Measurements from ENCODE around the gene DMXL1.
"Not testable (repeated sequence)": the region's sequence is repeated elsewhere in the genome, so short reads cannot be mapped to it uniquely, and the experiment has no call there.

DMXL1 gene

GRCh38 chr5:119229950-119230349 is 159.1 kb downstream of the DMXL1 start:
- DNase-seq (ENCODE audit: low read depth), result no peak
- no peak overlapping the region for H3K4me3 ChIP-seq (ENCODE audit: low read length)
- TF ChIP-seq CTCF (conservative IDR thresholded peaks at IDR 0.05; ENCODE audit: low read length), result no peak

- no peak for TF ChIP-seq CTCF (conservative IDR thresholded peaks at IDR 0.05; ENCODE audit: low read length)
- H3K4me3 ChIP-seq (ENCODE audit: low read length), result no peak overlapping the region
- no peak for DNase-seq (ENCODE audit: low read depth)
Observed at GRCh38 chr5:119238265-119239118, 167.6 kb downstream of the DMXL1 start.

DNA sequence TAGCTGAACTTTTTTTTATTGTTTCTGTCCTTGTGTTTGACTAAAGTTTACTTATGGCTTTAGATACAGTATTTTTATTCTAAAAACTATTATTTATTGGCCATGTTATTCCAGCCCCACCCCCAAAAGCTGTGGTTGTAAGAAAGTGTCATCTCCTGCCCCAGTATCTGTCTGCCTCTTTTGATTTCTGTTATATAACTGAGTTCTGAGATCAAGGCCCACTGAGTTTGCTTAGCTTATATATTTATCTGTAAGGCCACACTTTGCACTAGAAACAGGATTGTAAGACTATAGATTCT is 168.2 kb downstream of the DMXL1 start:
- no peak overlapping the region for H3K4me3 ChIP-seq (ENCODE audit: low read length)
- TF ChIP-seq CTCF (conservative IDR thresholded peaks at IDR 0.05; ENCODE audit: low read length), result no peak
- DNase-seq (ENCODE audit: low read depth), result no peak

DNA sequence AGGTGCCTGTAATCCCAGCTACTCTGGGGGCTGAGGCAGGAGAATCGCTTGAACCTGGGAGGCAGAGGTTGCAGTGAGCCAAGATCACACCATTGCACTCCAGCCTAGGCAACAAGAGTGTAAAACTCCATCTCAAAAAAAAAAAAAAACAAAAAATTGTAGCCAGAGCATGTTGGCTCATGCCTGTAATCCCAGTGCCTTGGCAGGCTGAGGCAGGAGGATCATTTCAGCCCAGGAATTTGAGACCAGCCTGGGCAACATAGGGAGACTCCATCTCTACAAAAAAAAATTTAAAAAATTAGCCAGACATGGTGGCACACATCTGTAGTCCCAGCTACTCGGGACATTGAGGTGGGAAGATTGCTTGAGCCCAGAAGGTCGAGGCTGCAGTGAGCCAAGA is 168.9 kb downstream of the DMXL1 start:
- not testable (repeated sequence) for H3K4me3 ChIP-seq (ENCODE audit: low read length); DNase-seq (ENCODE audit: low read depth)

GRCh38 chr5:119243888-119244287 is 173.0 kb downstream of the DMXL1 start:
- TF ChIP-seq CTCF (conservative IDR thresholded peaks at IDR 0.05; ENCODE audit: low read length), result no peak
- no peak for DNase-seq (ENCODE audit: low read depth)
- no peak overlapping the region for H3K4me3 ChIP-seq (ENCODE audit: low read length)

- H3K4me3 ChIP-seq (ENCODE audit: low read length), result no peak overlapping the region
- TF ChIP-seq CTCF (conservative IDR thresholded peaks at IDR 0.05; ENCODE audit: low read length), result no peak
- DNase-seq (ENCODE audit: low read depth), result peak; percentile 57
Observed at GRCh38 chr5:119250946-119251901, 180.3 kb downstream of the DMXL1 start.

GRCh38 chr5:119255571-119256356 is 184.9 kb downstream of the DMXL1 start:
- no peak; the same call in 1 of the 2 replicates for TF ChIP-seq CTCF (conservative IDR thresholded peaks at IDR 0.05; ENCODE audit: low read length)
- H3K4me3 ChIP-seq (ENCODE audit: low read length), result no peak overlapping the region
- DNase-seq (ENCODE audit: low read depth), result no peak
